Thyroid gland (tissue), 4 donors: Measurements from ENCODE around the gene RBM5. TPM values are rescaled to one million over a fixed set of nuclear protein-coding genes. Genes with fewer than 3 reads are reported as not detected.

Source experiments
- DNase-seq, 2 donors: peaks; one replicate each; pipeline ENCODE4 v3.0.0-alpha.2; 2019
- H3K27ac ChIP-seq, 3 donors: fragments of 200-600 bp; sonication (generic); 1 replicate in 2 of 3; 2 replicates in 1 of 3; pipeline ENCODE4 v1.5.1; 2016 to 2019; ENCODE audit warnings: mild to moderate bottlenecking in 1 of 3, moderate library complexity in 1 of 3
- H3K27me3 ChIP-seq: fragments of 200-600 bp; sonication (generic); one replicate; pipeline ENCODE4 v1.5.1; 2019
- H3K36me3 ChIP-seq, 2 donors: fragments of 200-600 bp; sonication (generic); one replicate each; pipeline ENCODE4 v1.5.1; 2016 to 2019
- H3K4me1 ChIP-seq, 2 donors: fragments of 200-600 bp; sonication (generic); one replicate each; pipeline ENCODE4 v1.5.1; 2017 to 2019
- H3K4me3 ChIP-seq, 3 donors: fragments of 200-600 bp; sonication (generic); replicated peaks in 1 of 3; 1 replicate in 2 of 3; 2 replicates in 1 of 3; pipeline ENCODE4 v1.5.1; 2016; ENCODE audit warnings: mild to moderate bottlenecking in 1 of 3
- H3K9me3 ChIP-seq: fragments of 200-600 bp; sonication (generic); one replicate; pipeline ENCODE4 v1.5.1; 2017
- CTCF ChIP-seq, 6 experiments: fragments of 200-600 bp in 3 of 6; fragments of 450-650 bp in 3 of 6; sonication (generic) in 3 of 6; IDR thresholded peaks; one replicate each; pipeline ENCODE4 v1.5.1; 2016 to 2019; ENCODE audit warnings: antibody characterized with exemption in 6 of 6, mild to moderate bottlenecking in 2 of 6, inconsistent platforms in 1 of 6, moderate library complexity in 1 of 6
- POLR2A ChIP-seq, 2 donors: fragments of 450-650 bp; IDR thresholded peaks; one replicate each; pipeline ENCODE4 v1.6.1; 2017; ENCODE audit warnings: antibody characterized with exemption in 2 of 2, mild to moderate bottlenecking in 2 of 2, moderate library complexity in 1 of 2
- WGBS, 2 donors: methylation state at CpG; one replicate each; pipeline ENCODE4 v1.1.5; 2017; 5-methylcytosine and 5-hydroxymethylcytosine counted together
- intact Hi-C: fragments of 100-400 bp; cut with DNase I; formaldehyde crosslinking; loops from one replicate; pipeline ENCODE4 v1.15.1; 2023
- total RNA-seq, 4 donors: library from RNA; depleted of rRNA; stranded (reverse); fragments of >200 nt; gene quantifications; one replicate each; pipeline ENCODE4 v1.2.3, GENCODE V29; 2016

The RBM5 gene
- total RNA-seq, 4 donors from 2014 or later = 230 to 337 (median 268) TPM

GRCh38 chr3:50127251-50127691 lies 38.6 kb downstream of the RBM5 start:
- DNase-seq = no peak
- Histone ChIP-seq H3K4me1 (peaks cover 27 to 48% of the 10 kb centered on the region in 2 donors), H3K9me3 (no peaks in the 10 kb centered on the region), H3K27ac (no peak overlapping the region), H3K4me3 (no peak overlapping the region), H3K36me3 (no peaks in the 10 kb centered on the region), H3K27me3 (no peaks in the 10 kb centered on the region)
- 87 to 89% methylated on average over 8 of the region's 8 CpGs for WGBS, 2 donors
- intact Hi-C loops = no loop called here
- TF ChIP-seq POLR2A (IDR thresholded peaks at IDR 0.05) = no peak
- TF ChIP-seq CTCF (IDR thresholded peaks at IDR 0.05) = no peak

DNA sequence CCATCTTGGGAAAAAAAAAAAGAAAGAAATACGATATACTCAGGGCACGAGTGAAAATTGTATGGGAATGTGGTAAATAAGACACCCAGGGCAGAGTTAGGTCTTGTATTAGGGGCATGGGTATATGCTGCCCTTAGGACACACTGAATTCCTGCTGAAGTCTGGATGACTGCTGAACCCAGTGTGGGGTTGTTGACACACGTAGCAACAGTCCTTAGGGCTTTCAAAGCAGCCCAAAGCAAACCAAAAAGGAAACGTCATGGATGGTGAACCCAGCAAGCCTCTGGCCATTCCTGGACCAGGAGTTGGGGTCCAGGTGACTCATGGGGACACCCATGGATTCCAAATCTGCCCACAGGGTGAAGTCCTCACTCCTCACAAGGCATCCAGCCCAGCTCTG lies 39.3 kb downstream of the RBM5 start:
- peaks cover 27 to 48% of the 10 kb centered on the region in 2 donors for H3K4me1 ChIP-seq
- H3K27me3 ChIP-seq = no peaks in the 10 kb centered on the region
- H3K27ac ChIP-seq = no peak overlapping the region
- intact Hi-C loops = no loop called here
- TF ChIP-seq POLR2A (IDR thresholded peaks at IDR 0.05) = no peak
- no peak for DNase-seq
- H3K9me3 ChIP-seq = no peaks in the 10 kb centered on the region
- 56 to 58% methylated on average over 4 of the region's 4 CpGs for WGBS, 2 donors
- H3K4me3 ChIP-seq = no peak overlapping the region
- H3K36me3 ChIP-seq = no peaks in the 10 kb centered on the region

DNA sequence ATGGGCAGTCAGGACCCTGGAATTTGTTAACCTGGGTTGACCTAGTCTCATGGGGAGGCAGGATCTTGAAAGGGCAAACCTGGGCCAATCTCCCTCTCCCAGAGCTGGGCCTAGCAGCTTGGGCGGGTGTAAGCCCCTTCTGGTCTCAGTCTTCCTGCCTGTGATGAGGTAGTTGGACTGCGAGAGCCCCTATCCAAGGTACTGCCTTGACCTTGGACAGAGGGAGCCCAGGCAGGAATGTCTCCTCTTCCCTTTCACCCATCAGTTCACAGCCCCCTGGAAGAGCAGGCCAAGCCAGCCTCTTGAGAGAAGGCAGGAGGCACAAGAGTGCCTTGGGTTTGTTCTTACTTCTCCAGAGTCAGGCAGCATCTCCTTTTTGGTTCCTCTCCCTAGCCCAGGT lies 41.7 kb downstream of the RBM5 start:
- Histone ChIP-seq H3K4me1 (peaks cover 18 to 31% of the 10 kb centered on the region in 2 donors), H3K9me3 (no peaks in the 10 kb centered on the region), H3K27ac (no peak overlapping the region), H3K36me3 (no peaks in the 10 kb centered on the region), H3K27me3 (no peaks in the 10 kb centered on the region), H3K4me3 (no peak overlapping the region)
- DNase-seq = no peak
- WGBS, 2 donors = 63 to 100% methylated on average over 1 of the region's 2 CpGs
- no peak for TF ChIP-seq POLR2A (IDR thresholded peaks at IDR 0.05)
- no peak for TF ChIP-seq CTCF (IDR thresholded peaks at IDR 0.05)
- intact Hi-C loops = no loop called here

- Histone ChIP-seq H3K27me3 (no peaks in the 10 kb centered on the region), H3K4me3 (no peak overlapping the region)
- WGBS, 2 donors = 79 to 87% methylated on average over 6 of the region's 6 CpGs
Observed at GRCh38 chr3:50132421-50133282, 43.9 kb downstream of the RBM5 start.

GRCh38 chr3:50133283-50133615 lies 44.5 kb downstream of the RBM5 start:
- H3K36me3 ChIP-seq = no peaks in the 10 kb centered on the region
- no peak overlapping the region for H3K27ac ChIP-seq
- intact Hi-C loops = no loop called here
- no peak overlapping the region for H3K4me3 ChIP-seq
- H3K4me1 ChIP-seq = peaks cover 21 to 29% of the 10 kb centered on the region in 2 donors
- DNase-seq = no peak
- no peak for TF ChIP-seq POLR2A (IDR thresholded peaks at IDR 0.05)
- TF ChIP-seq CTCF (IDR thresholded peaks at IDR 0.05) = no peak
- no peaks in the 10 kb centered on the region for H3K27me3 ChIP-seq
- no peaks in the 10 kb centered on the region for H3K9me3 ChIP-seq
- WGBS, 2 donors = 69 to 85% methylated on average over 3 of the region's 4 CpGs

More at GRCh38 chr3:50132421-50133282, 43.9 kb downstream of the RBM5 start:
- H3K4me1 ChIP-seq = peaks cover 15 to 29% of the 10 kb centered on the region in 2 donors
- no peaks in the 10 kb centered on the region for H3K9me3 ChIP-seq
- no peaks in the 10 kb centered on the region for H3K36me3 ChIP-seq
- no peak overlapping the region for H3K27ac ChIP-seq
- intact Hi-C loops = no loop called here
- DNase-seq = no peak
- no peak for TF ChIP-seq POLR2A (IDR thresholded peaks at IDR 0.05)
- no peak for TF ChIP-seq CTCF (IDR thresholded peaks at IDR 0.05)
